Measurements from ENCODE around the gene PPIL6.

DNA sequence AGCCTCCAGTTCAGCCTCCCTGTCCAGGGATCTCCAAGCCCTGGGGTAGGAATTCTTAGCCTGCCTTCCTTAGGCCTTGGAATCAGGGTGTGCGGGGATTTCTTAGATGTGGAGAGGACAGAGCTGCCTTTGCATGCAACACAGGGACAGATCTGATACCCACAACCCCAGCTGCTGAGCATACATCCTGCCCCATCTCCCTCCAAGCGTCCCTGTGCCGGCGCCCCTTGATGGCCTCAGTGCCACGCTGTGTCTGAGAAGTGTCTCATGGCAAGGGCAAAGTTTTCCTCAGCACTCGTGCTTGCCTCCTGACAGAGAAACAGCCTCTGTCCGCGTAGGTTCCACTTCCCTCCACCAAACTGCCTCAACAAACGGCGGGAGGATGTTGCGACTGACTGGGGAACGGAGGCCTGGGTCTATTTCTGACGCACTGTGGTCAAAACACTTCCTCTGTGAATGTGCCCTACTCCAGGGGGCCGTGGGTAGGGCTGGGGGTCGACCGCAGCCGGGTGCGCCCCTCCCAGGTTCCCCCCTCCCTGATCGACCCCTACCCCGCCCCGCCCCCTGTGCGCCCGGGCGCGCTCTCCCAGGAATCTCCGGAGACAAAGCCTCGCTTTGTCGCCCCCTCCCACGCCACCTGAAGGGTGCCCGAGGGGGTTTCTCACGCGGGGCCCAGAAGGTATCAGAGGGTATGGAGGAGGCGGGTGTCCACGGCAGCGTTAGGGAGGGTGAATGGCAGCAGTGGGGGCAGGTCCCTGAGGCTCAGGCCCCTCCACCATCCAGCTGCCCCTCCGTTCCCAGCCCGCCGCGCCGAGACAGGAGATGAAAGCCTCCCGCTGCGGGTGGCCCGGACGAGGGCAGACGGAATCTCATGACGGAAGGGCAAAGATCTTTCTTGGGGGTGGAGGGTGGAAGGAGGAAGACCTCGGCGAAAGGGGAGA lies 14.3 kb upstream of the PPIL6 start:
- TF ChIP-seq, protein P1, sequence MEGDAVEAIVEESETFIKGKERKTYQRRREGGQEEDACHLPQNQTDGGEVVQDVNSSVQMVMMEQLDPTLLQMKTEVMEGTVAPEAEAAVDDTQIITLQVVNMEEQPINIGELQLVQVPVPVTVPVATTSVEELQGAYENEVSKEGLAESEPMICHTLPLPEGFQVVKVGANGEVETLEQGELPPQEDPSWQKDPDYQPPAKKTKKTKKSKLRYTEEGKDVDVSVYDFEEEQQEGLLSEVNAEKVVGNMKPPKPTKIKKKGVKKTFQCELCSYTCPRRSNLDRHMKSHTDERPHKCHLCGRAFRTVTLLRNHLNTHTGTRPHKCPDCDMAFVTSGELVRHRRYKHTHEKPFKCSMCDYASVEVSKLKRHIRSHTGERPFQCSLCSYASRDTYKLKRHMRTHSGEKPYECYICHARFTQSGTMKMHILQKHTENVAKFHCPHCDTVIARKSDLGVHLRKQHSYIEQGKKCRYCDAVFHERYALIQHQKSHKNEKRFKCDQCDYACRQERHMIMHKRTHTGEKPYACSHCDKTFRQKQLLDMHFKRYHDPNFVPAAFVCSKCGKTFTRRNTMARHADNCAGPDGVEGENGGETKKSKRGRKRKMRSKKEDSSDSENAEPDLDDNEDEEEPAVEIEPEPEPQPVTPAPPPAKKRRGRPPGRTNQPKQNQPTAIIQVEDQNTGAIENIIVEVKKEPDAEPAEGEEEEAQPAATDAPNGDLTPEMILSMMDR (conservative IDR thresholded peaks at IDR 0.05; ENCODE audit: low read depth in 2 of 2), result no peak
- TF ChIP-seq EZH2 (IDR thresholded peaks at IDR 0.05; ENCODE audit: low read depth, unreplicated experiment), result no peak
- no peak for TF ChIP-seq EZH2phosphoT487 (IDR thresholded peaks at IDR 0.05; ENCODE audit: unreplicated experiment)
- TF ChIP-seq CREB1 (CRISPR knock-in tag; IDR thresholded peaks at IDR 0.05; ENCODE audit: low read depth), result no peak
- TF ChIP-seq, protein P2, sequence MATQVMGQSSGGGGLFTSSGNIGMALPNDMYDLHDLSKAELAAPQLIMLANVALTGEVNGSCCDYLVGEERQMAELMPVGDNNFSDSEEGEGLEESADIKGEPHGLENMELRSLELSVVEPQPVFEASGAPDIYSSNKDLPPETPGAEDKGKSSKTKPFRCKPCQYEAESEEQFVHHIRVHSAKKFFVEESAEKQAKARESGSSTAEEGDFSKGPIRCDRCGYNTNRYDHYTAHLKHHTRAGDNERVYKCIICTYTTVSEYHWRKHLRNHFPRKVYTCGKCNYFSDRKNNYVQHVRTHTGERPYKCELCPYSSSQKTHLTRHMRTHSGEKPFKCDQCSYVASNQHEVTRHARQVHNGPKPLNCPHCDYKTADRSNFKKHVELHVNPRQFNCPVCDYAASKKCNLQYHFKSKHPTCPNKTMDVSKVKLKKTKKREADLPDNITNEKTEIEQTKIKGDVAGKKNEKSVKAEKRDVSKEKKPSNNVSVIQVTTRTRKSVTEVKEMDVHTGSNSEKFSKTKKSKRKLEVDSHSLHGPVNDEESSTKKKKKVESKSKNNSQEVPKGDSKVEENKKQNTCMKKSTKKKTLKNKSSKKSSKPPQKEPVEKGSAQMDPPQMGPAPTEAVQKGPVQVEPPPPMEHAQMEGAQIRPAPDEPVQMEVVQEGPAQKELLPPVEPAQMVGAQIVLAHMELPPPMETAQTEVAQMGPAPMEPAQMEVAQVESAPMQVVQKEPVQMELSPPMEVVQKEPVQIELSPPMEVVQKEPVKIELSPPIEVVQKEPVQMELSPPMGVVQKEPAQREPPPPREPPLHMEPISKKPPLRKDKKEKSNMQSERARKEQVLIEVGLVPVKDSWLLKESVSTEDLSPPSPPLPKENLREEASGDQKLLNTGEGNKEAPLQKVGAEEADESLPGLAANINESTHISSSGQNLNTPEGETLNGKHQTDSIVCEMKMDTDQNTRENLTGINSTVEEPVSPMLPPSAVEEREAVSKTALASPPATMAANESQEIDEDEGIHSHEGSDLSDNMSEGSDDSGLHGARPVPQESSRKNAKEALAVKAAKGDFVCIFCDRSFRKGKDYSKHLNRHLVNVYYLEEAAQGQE (IDR thresholded peaks at IDR 0.05; ENCODE audit: unreplicated experiment), result no peak
- no peak for TF ChIP-seq JUNB (IDR thresholded peaks at IDR 0.05; ENCODE audit: unreplicated experiment)
- no peak; the same call in 1 of the 2 replicates for TF ChIP-seq POLR2AphosphoS5 (IDR thresholded peaks at IDR 0.05; ENCODE audit: low read depth)
- no peak for TF ChIP-seq ZNF114 (CRISPR knock-in tag; IDR thresholded peaks at IDR 0.05)
- TF ChIP-seq STAT1 (IDR thresholded peaks at IDR 0.05; ENCODE audit: unreplicated experiment), result no peak
- TF ChIP-seq NANOG (IDR thresholded peaks at IDR 0.05; ENCODE audit: borderline replicate concordance), result no peak
- TF ChIP-seq, protein P3, sequence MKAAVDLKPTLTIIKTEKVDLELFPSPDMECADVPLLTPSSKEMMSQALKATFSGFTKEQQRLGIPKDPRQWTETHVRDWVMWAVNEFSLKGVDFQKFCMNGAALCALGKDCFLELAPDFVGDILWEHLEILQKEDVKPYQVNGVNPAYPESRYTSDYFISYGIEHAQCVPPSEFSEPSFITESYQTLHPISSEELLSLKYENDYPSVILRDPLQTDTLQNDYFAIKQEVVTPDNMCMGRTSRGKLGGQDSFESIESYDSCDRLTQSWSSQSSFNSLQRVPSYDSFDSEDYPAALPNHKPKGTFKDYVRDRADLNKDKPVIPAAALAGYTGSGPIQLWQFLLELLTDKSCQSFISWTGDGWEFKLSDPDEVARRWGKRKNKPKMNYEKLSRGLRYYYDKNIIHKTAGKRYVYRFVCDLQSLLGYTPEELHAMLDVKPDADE (IDR thresholded peaks at IDR 0.05), result no peak
- no peak for TF ChIP-seq ZNF331 (CRISPR knock-in tag; IDR thresholded peaks at IDR 0.05; ENCODE audit: low read depth)
